Fibroblast of mammary gland (primary cell): ENCODE data around the gene ZBTB47.

Experiments
- DNase-seq: peaks from one replicate; pipeline ENCODE4 v3.0.0-alpha.2; 2010; ENCODE audit warnings: low read depth
- H3K4me3 ChIP-seq: 2 replicates; pipeline ENCODE4 v1.5.1; 2011; ENCODE audit warnings: low read depth, mild to moderate bottlenecking, low read length, moderate library complexity; ENCODE audit not compliant: control insufficient read depth
- TF ChIP-seq, protein P1 (sequence below): conservative IDR thresholded peaks from 2 replicates; pipeline ENCODE4 v1.5.1; 2011; ENCODE audit warnings: low read depth, low read length, inconsistent platforms; ENCODE audit not compliant: control insufficient read depth, insufficient read depth

The ZBTB47 gene

DNA sequence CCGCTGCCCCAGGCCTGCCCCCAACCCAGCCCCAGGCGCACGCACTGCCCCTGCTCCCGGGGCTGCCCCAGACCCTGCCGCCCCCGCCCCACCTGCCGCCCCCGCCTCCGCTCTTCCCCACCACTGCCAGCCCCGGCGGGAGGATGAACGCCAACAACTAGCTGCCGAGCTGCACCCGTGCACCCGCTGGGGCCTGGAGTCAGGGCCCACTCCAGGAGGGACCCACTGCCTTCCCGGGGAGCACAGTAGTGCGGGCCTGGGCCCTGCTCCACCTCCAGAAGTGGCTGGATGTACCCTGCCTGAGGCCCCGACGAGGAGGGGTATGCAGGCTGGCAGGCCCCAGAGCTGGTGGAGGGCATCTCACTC lies 10.9 kb downstream of the ZBTB47 start:
- no peak for DNase-seq

DNA sequence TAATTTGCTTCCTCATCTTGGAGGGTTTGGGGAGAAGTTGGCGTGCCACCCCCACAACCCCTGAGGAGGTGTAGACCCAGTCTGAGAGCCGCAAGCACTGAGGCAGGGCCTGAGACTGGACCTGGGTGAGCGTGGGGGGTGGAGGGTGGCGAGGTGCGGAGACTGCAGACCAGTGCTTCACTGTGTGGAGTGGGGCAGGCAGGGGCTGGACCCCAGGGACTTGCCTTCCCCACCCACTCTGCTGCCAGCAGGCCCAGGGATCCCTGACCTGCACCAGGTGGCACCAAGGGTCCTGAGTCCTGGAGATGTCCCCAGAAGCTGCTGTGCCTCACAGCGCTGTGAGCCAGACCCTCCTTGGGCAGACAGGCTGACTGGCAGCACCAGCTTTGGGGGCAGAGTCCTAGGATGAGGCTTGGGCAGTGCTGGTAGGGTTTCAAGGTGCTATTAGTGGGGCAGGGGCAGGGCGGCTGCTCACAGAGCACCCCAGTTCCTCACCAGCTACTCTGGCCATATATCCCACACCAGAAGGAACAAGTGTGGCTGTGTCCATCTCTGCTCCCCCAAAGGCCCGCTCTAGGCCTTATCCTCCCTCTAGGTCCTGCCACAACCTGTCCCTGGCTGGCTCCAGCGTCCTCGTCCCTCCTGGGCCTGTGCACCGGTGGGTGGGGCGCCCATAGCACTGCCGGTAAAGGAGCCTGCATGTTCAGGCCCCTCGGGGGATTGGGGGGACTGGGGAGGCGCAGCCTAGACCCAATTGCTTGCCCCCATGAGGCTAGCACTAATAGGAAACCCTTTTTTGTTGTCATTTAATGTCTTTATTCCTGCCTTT lies 11.8 kb downstream of the ZBTB47 start:
- TF ChIP-seq, protein P1, sequence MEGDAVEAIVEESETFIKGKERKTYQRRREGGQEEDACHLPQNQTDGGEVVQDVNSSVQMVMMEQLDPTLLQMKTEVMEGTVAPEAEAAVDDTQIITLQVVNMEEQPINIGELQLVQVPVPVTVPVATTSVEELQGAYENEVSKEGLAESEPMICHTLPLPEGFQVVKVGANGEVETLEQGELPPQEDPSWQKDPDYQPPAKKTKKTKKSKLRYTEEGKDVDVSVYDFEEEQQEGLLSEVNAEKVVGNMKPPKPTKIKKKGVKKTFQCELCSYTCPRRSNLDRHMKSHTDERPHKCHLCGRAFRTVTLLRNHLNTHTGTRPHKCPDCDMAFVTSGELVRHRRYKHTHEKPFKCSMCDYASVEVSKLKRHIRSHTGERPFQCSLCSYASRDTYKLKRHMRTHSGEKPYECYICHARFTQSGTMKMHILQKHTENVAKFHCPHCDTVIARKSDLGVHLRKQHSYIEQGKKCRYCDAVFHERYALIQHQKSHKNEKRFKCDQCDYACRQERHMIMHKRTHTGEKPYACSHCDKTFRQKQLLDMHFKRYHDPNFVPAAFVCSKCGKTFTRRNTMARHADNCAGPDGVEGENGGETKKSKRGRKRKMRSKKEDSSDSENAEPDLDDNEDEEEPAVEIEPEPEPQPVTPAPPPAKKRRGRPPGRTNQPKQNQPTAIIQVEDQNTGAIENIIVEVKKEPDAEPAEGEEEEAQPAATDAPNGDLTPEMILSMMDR: no peak
- H3K4me3 ChIP-seq: no peak overlapping the region
- DNase-seq: no peak

More for the DNA sequence above, 10.9 kb downstream of the ZBTB47 start:
- no peak overlapping the region for H3K4me3 ChIP-seq
- TF ChIP-seq, protein P1: no peak

DNA sequence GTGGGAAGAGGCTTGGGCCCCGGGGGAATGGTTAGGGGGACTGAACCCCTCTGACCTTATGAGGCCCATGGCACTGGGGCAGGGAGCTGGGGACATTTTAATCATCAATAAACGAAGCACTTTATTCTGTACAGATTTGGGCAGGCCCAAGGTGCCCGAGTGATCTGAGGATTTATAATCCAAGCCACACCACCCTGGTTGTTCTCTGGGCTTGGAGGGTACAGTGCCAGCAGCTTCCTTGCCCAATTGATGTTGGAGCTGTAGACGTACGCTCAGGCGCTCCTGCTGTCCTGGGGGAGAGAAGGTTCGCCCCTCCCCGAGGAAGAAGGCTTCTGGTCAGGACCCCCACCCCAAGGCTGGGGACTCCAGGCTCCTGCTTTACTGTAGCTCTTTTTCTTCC lies 12.5 kb downstream of the ZBTB47 start:
- TF ChIP-seq, protein P1: no peak
- no peak for DNase-seq
- H3K4me3 ChIP-seq: no peak overlapping the region

DNA sequence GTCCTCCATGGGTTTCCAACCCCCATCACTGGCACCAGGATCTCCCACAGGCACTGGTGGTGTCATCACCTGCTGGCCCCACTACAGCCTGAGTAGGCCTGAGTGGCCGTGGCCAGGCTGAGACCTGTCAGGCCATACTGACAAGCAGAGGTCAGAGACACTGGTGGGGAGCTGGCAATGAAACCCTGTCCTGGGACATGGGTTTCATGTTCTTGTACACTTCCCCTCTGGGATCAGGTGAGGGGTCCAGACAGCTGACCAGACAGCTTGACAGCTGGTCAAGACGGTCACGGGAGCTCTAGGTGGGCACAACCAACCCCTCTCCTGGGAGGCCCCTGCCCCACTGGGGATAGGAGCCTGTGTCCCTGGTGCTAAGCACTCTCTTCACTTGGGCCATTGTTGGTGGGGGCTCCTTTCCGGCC lies 13.1 kb downstream of the ZBTB47 start:
- TF ChIP-seq, protein P1: no peak
- no peak for DNase-seq
- no peak overlapping the region for H3K4me3 ChIP-seq

DNA sequence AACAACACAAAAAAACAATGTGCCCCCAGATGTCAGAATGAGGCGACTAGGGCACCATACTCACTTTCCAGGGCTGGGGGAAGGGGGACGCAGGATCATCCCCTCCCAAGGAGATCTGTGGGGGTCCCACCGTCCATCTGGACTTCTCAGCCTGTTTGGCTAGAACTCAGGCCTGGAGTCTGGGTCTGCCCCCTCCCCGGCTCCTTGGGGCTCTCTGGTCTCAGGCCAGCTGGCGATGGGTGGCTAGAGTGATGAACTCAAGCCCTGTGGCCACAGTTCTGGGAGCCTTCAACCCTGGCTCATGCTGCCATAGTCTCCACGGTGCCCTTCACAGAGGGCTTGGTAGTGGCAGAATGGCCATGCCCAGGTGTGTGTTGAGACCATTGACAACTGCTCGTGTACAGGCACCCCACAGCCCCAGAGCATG lies 13.6 kb downstream of the ZBTB47 start:
- no peak for DNase-seq

DNA sequence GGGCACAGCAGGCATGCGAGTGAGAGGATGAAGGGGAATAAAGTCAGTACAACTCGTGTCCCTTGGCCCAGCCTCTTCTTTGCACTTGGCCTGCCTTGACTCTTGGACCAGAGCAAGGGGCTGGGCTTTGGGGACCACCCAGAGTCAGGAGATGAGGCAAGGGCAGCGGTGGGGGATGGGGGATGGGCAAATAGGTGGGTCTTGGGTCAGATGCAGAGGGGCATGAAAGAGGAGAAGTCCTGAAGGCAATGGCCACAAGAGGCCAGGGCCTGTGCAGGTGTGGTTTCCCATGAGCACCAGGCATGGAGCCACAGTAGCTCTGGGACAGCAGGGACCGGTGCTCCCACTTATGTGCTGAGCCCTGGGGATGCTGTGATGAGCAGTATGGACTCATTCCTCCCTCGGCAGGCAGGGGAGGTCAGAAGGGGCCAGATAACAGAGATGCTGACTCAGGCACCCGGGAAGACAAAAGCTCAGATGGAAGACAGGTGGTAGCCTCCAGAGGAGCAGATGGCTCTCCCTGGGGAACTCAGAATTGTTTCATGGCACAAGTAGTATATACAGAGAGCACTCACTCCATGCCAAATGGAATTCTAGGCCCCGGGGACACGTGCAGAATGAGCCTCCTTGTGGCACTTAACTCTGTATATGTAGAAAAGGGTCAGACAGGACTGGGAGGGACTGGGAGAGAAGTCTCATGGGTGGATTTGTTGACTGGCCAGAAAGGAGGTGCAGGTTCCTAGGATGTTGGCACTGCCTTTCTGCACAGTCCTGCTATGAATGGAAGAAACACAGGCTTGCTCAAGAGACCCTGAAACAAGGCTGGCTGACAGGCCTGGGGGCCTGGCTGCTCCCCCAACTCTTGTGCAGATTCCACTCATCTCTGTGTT lies 14.3 kb downstream of the ZBTB47 start:
- peak; percentile 41 for DNase-seq
- TF ChIP-seq, protein P1: no peak
- H3K4me3 ChIP-seq: no peak overlapping the region

More for the DNA sequence above, 13.6 kb downstream of the ZBTB47 start:
- no peak overlapping the region for H3K4me3 ChIP-seq
- TF ChIP-seq, protein P1: no peak
